Activated naive CD4-positive, alpha-beta T cell treated with anti-CD3 and anti-CD28 coated beads for 36 hours (primary cell): ENCODE data around the gene VOPP1. TPM values are rescaled to one million over a fixed set of nuclear protein-coding genes. Genes with fewer than 3 reads are reported as not detected.

ENCODE experiments used
- CTCF ChIA-PET: fragments of 350-600 bp; sonication (Branson Sonifier 250); formaldehyde crosslinking; loops from one replicate; lab custom pipeline; 2021; ENCODE audit warnings: antibody characterized with exemption; lab: Charles Lee
- DNase-seq: peaks from one replicate; pipeline ENCODE4 v3.0.0-alpha.2; 2020
- H3K27ac Mint-ChIP-seq: one replicate; pipeline ENCODE4 v1.8.0; 2021; ENCODE audit warnings: mild to moderate bottlenecking, mixed read lengths
- H3K27me3 Mint-ChIP-seq: one replicate; pipeline ENCODE4 v1.8.0; 2021; ENCODE audit warnings: low read depth, mixed read lengths
- H3K36me3 Mint-ChIP-seq: one replicate; pipeline ENCODE4 v1.8.0; 2021; ENCODE audit warnings: low read depth, mixed read lengths
- H3K4me1 Mint-ChIP-seq: one replicate; pipeline ENCODE4 v1.8.0; 2021; ENCODE audit warnings: low read depth, mixed read lengths
- H3K4me3 Mint-ChIP-seq: one replicate; pipeline ENCODE4 v1.8.0; 2021; ENCODE audit warnings: mild to moderate bottlenecking, moderate library complexity, mixed read lengths
- H3K9me3 Mint-ChIP-seq: one replicate; pipeline ENCODE4 v1.8.0; 2021; ENCODE audit warnings: mixed read lengths
- intact Hi-C: fragments of 100-400 bp; cut with micrococcal nuclease; formaldehyde crosslinking; loops from one replicate; pipeline ENCODE4 v1.15.1; 2023
- total RNA-seq, 2 experiments: library from RNA; stranded (reverse); gene quantifications; one replicate each; pipeline ENCODE4 v1.2.3, GENCODE V29; 2021

Gene VOPP1
- total RNA-seq, 2 experiments from 2014 or later: 100 to 102 TPM

GRCh38 chr7:55575098-55575497 lies 2.8 kb upstream of the VOPP1 start:
- intact Hi-C loops: loop anchor here (10.0 kb wide), 1 partner anchor 580 kb away; no protein-coding TSS in a partner anchor
- Mint-ChIP-seq H3K27me3 (no peaks in the 10 kb centered on the region), H3K27ac (peak overlapping the region; percentile 7), H3K4me3 (no peak overlapping the region), H3K4me1 (peaks cover 41% of the 10 kb centered on the region), H3K9me3 (no peaks in the 10 kb centered on the region), H3K36me3 (peaks cover 6% of the 10 kb centered on the region)
- CTCF ChIA-PET: interaction anchor here (0.7 kb wide), 1 partner anchor 19 kb away, joined by 3 read pairs; no protein-coding TSS in a partner anchor
- no peak for DNase-seq

GRCh38 chr7:55574051-55574717 lies 1.9 kb upstream of the VOPP1 start:
- no peaks in the 10 kb centered on the region for H3K27me3 Mint-ChIP-seq
- DNase-seq: peak; percentile 76
- peaks cover 48% of the 10 kb centered on the region for H3K4me1 Mint-ChIP-seq
- intact Hi-C loops: loop anchor here (1.0 to 10.0 kb wide), 5 partner anchors 19 to 579 kb away; partner anchors contain the start of genes LANCL2 and MRPS17
- H3K4me3 Mint-ChIP-seq: peak overlapping the region; percentile 73
- H3K36me3 Mint-ChIP-seq: peaks cover 6% of the 10 kb centered on the region
- no peaks in the 10 kb centered on the region for H3K9me3 Mint-ChIP-seq
- CTCF ChIA-PET: interaction anchor here (1.0 to 1.6 kb wide), 6 partner anchors 16 to 142 kb away, joined by 3 to 14 read pairs (median 4); no protein-coding TSS in a partner anchor
- peak overlapping the region; percentile 92 for H3K27ac Mint-ChIP-seq

GRCh38 chr7:55573234-55573900 lies 1.1 kb upstream of the VOPP1 start:
- intact Hi-C loops: loop anchor here (1.0 to 10.0 kb wide), 4 partner anchors 65 to 579 kb away; partner anchors contain the start of genes CCT6A, MRPS17 and PSPH
- CTCF ChIA-PET: interaction anchor here (0.6 to 1.9 kb wide), 9 partner anchors 17 to 146 kb away, joined by 3 to 14 read pairs (median 4); no protein-coding TSS in a partner anchor
- peak; percentile 45 for DNase-seq
- Mint-ChIP-seq H3K9me3 (no peaks in the 10 kb centered on the region), H3K36me3 (peaks cover 5% of the 10 kb centered on the region), H3K27me3 (no peaks in the 10 kb centered on the region), H3K27ac (peak overlapping the region; percentile 92), H3K4me1 (peaks cover 56% of the 10 kb centered on the region), H3K4me3 (peak overlapping the region; percentile 73)

GRCh38 chr7:55571511-55572377 lies 558 bp downstream of the VOPP1 start:
- Mint-ChIP-seq H3K27me3 (no peaks in the 10 kb centered on the region), H3K4me3 (peak overlapping the region; percentile 91)

GRCh38 chr7:55570939-55571338 lies 1.4 kb downstream of the VOPP1 start:
- Mint-ChIP-seq H3K27me3 (no peaks in the 10 kb centered on the region), H3K4me1 (peaks cover 76% of the 10 kb centered on the region), H3K27ac (peak overlapping the region; percentile 97), H3K4me3 (peak overlapping the region; percentile 91), H3K9me3 (no peaks in the 10 kb centered on the region), H3K36me3 (peaks cover 16% of the 10 kb centered on the region)
- no peak for DNase-seq
- intact Hi-C loops: loop anchor here (1.0 to 10.0 kb wide), 8 partner anchors 15 to 576 kb away; partner anchors contain the start of gene MRPS17
- CTCF ChIA-PET: no interaction called here

More at GRCh38 chr7:55571511-55572377, 558 bp downstream of the VOPP1 start:
- H3K9me3 Mint-ChIP-seq: no peaks in the 10 kb centered on the region
- H3K4me1 Mint-ChIP-seq: peaks cover 72% of the 10 kb centered on the region
- H3K36me3 Mint-ChIP-seq: peaks cover 15% of the 10 kb centered on the region
- peak overlapping the region; percentile 97 for H3K27ac Mint-ChIP-seq
- CTCF ChIA-PET: interaction anchor here (0.9 to 1.9 kb wide), 2 partner anchors 55 to 65 kb away, joined by 3 to 4 read pairs; no protein-coding TSS in a partner anchor
- intact Hi-C loops: loop anchor here (1.0 to 10.0 kb wide), 7 partner anchors 39 to 577 kb away; partner anchors contain the start of gene MRPS17
- DNase-seq: peak; percentile 76

GRCh38 chr7:55570218-55570873 lies 2.0 kb downstream of the VOPP1 start:
- H3K4me1 Mint-ChIP-seq: peaks cover 76% of the 10 kb centered on the region
- intact Hi-C loops: loop anchor here (1.0 to 10.0 kb wide), 5 partner anchors 14 to 576 kb away; partner anchors contain the start of gene MRPS17

GRCh38 chr7:55569797-55570196 lies 2.5 kb downstream of the VOPP1 start:
- Mint-ChIP-seq H3K4me1 (peaks cover 77% of the 10 kb centered on the region), H3K9me3 (no peaks in the 10 kb centered on the region), H3K27me3 (no peaks in the 10 kb centered on the region), H3K27ac (peak overlapping the region; percentile 82), H3K36me3 (peaks cover 18% of the 10 kb centered on the region), H3K4me3 (peak overlapping the region; percentile 76)
- no peak for DNase-seq
- intact Hi-C loops: loop anchor here (1.0 to 10.0 kb wide), 5 partner anchors 13 to 575 kb away; partner anchors contain the start of gene MRPS17
- CTCF ChIA-PET: interaction anchor here (1.1 kb wide), 1 partner anchor 35 kb away, joined by 6 read pairs; no protein-coding TSS in a partner anchor

More at GRCh38 chr7:55570218-55570873, 2.0 kb downstream of the VOPP1 start:
- no peak for DNase-seq
- Mint-ChIP-seq H3K27ac (peak overlapping the region; percentile 82), H3K27me3 (no peaks in the 10 kb centered on the region), H3K36me3 (peaks cover 18% of the 10 kb centered on the region), H3K9me3 (no peaks in the 10 kb centered on the region), H3K4me3 (peak overlapping the region; percentile 76)
- CTCF ChIA-PET: interaction anchor here (1.1 kb wide), 1 partner anchor 36 kb away, joined by 6 read pairs; no protein-coding TSS in a partner anchor

GRCh38 chr7:55569269-55569663 lies 3.0 kb downstream of the VOPP1 start:
- Mint-ChIP-seq H3K27ac (peak overlapping the region; percentile 82), H3K27me3 (no peaks in the 10 kb centered on the region), H3K36me3 (peaks cover 18% of the 10 kb centered on the region), H3K4me3 (peak overlapping the region; percentile 76), H3K4me1 (peaks cover 79% of the 10 kb centered on the region), H3K9me3 (no peaks in the 10 kb centered on the region)
- CTCF ChIA-PET: interaction anchor here (0.9 to 1.4 kb wide), 5 partner anchors 35 to 62 kb away, joined by 3 to 6 read pairs (median 4); no protein-coding TSS in a partner anchor
- no peak for DNase-seq
- intact Hi-C loops: no loop called here

GRCh38 chr7:55568613-55569268 lies 3.6 kb downstream of the VOPP1 start:
- Mint-ChIP-seq H3K27ac (peak overlapping the region; percentile 65), H3K36me3 (peaks cover 18% of the 10 kb centered on the region), H3K4me3 (peak overlapping the region; percentile 76), H3K27me3 (no peaks in the 10 kb centered on the region), H3K4me1 (peaks cover 77% of the 10 kb centered on the region), H3K9me3 (no peaks in the 10 kb centered on the region)
- CTCF ChIA-PET: interaction anchor here (0.6 to 1.9 kb wide), 6 partner anchors 10 to 62 kb away, joined by 3 to 7 read pairs (median 4); no protein-coding TSS in a partner anchor
- intact Hi-C loops: no loop called here
- no peak for DNase-seq

GRCh38 chr7:55567571-55567970 lies 4.7 kb downstream of the VOPP1 start:
- peaks cover 18% of the 10 kb centered on the region for H3K36me3 Mint-ChIP-seq
- CTCF ChIA-PET: interaction anchor here (1.4 to 1.9 kb wide), 3 partner anchors 8 to 61 kb away, joined by 3 to 9 read pairs (median 7); no protein-coding TSS in a partner anchor
- peaks cover 69% of the 10 kb centered on the region for H3K4me1 Mint-ChIP-seq
- H3K4me3 Mint-ChIP-seq: no peak overlapping the region
- H3K9me3 Mint-ChIP-seq: no peaks in the 10 kb centered on the region
- peak overlapping the region; percentile 28 for H3K27ac Mint-ChIP-seq
- intact Hi-C loops: no loop called here
- peak; percentile 32 for DNase-seq
- no peaks in the 10 kb centered on the region for H3K27me3 Mint-ChIP-seq
